Suppressor macrophage (primary cell): ENCODE results near the gene MAP3K9.

Source experiments
- DNase-seq, 4 experiments: peaks; one replicate each; pipeline ENCODE4 v3.0.0-alpha.2; 2020 to 2022

Gene MAP3K9

GRCh38 chr14:70697701-70698100, 111.6 kb downstream of the MAP3K9 start:
- peak in 1 of 4 experiments; percentile 38 for DNase-seq

- DNase-seq, result no peak
These were observed 113.3 kb downstream of the MAP3K9 start for GRCh38 chr14:70696026-70696425.

- peak; percentile 89 to 95 (median 92) for DNase-seq
These were observed 117.1 kb downstream of the MAP3K9 start for GRCh38 chr14:70692210-70692609.

GRCh38 chr14:70685474-70686197, 123.7 kb downstream of the MAP3K9 start:
- DNase-seq, result no peak

- DNase-seq, result no peak
These were observed 125.3 kb downstream of the MAP3K9 start for GRCh38 chr14:70683983-70684382.

- no peak for DNase-seq
These were observed 128.6 kb downstream of the MAP3K9 start for GRCh38 chr14:70680748-70681147.

- DNase-seq, result no peak
These were observed 132.0 kb downstream of the MAP3K9 start for GRCh38 chr14:70677341-70677740.
